HEK293 (cell line): ENCODE measurements around the gene PARD3B.

Experiments used
- CTCF ChIA-PET: fragments of 350-600 bp; formaldehyde crosslinking; extraction: SDS; loops from one replicate; lab custom pipeline; 2021; ENCODE audit warnings: antibody characterized with exemption; lab: Yijun Ruan, JAX
- POLR2A ChIA-PET: fragments of 300-600 bp; formaldehyde crosslinking; extraction: SDS; loops from one replicate; lab custom pipeline; 2020; ENCODE audit warnings: antibody characterized with exemption, inconsistent platforms; lab: Yijun Ruan, JAX
- H3K27ac ChIP-seq: fragments of 200-500 bp; sonication (Bioruptor generic); 2 replicates; pipeline ENCODE4 v1.5.1; 2014; ENCODE audit warnings: low read depth, low read length, control low read depth, inconsistent platforms; ENCODE audit errors: extremely low read depth
- H3K36me3 ChIP-seq, 2 experiments: fragments of 200-500 bp in 1 of 2; sonication (Bioruptor generic) in 1 of 2; 1 replicate in 1 of 2; 2 replicates in 1 of 2; pipeline ENCODE4 v1.5.1; 2014 to 2017; ENCODE audit warnings: inconsistent platforms in 2 of 2, low read length in 2 of 2; ENCODE audit not compliant: control insufficient read depth in 2 of 2, insufficient read depth in 1 of 2
- H3K4me1 ChIP-seq: fragments of 200-500 bp; sonication (Bioruptor generic); 2 replicates; pipeline ENCODE4 v1.5.1; 2014; ENCODE audit warnings: mild to moderate bottlenecking, low read length, inconsistent platforms; ENCODE audit not compliant: control insufficient read depth, insufficient read depth
- H3K4me3 ChIP-seq: 2 replicates; pipeline ENCODE4 v1.5.1; 2011; ENCODE audit warnings: low read depth, mild to moderate bottlenecking, control low read depth, low read length, moderate library complexity
- H3K9me3 ChIP-seq: fragments of 200-500 bp; sonication (Bioruptor generic); 2 replicates; pipeline ENCODE4 v1.5.1; 2014; ENCODE audit warnings: low read depth, low read length, inconsistent platforms; ENCODE audit not compliant: control insufficient read depth, insufficient read depth
- OSR2 ChIP-seq: fragments of 450-650 bp; formaldehyde crosslinking; IDR thresholded peaks from 2 replicates; pipeline ENCODE4 v1.5.1; 2016; ENCODE audit warnings: missing biosample characterization, missing genetic modification characterization
- PRDM10 ChIP-seq: fragments of 450-650 bp; formaldehyde crosslinking; IDR thresholded peaks from 2 replicates; pipeline ENCODE4 v1.5.1; 2016; ENCODE audit warnings: missing biosample characterization, missing genetic modification characterization
- PRDM4 ChIP-seq: fragments of 450-650 bp; formaldehyde crosslinking; IDR thresholded peaks from 2 replicates; pipeline ENCODE4 v1.5.1; 2017; ENCODE audit warnings: missing biosample characterization, missing genetic modification characterization
- SP3 ChIP-seq: fragments of 450-650 bp; formaldehyde crosslinking; IDR thresholded peaks from 2 replicates; pipeline ENCODE4 v1.5.1; 2016; ENCODE audit warnings: missing biosample characterization, missing genetic modification characterization
- YY1 ChIP-seq: fragments of 450-650 bp; formaldehyde crosslinking; IDR thresholded peaks from 2 replicates; pipeline ENCODE4 v1.5.1; 2018; ENCODE audit warnings: missing biosample characterization, missing genetic modification characterization
- ZBTB44 ChIP-seq: fragments of 450-650 bp; IDR thresholded peaks from 2 replicates; pipeline ENCODE4 v1.5.1; 2018; ENCODE audit warnings: missing biosample characterization, mild to moderate bottlenecking, missing genetic modification characterization
- ZEB2 ChIP-seq: fragments of 450-650 bp; formaldehyde crosslinking; IDR thresholded peaks from 2 replicates; pipeline ENCODE4 v1.5.1; 2016; ENCODE audit warnings: missing biosample characterization, missing genetic modification characterization
- ZNF148 ChIP-seq: fragments of 450-650 bp; formaldehyde crosslinking; IDR thresholded peaks from 2 replicates; pipeline ENCODE4 v1.5.0; 2017; ENCODE audit warnings: missing biosample characterization, missing genetic modification characterization, borderline replicate concordance
- ZNF280C ChIP-seq: fragments of 450-650 bp; formaldehyde crosslinking; IDR thresholded peaks from 2 replicates; pipeline ENCODE4 v1.5.1; 2016; ENCODE audit warnings: missing biosample characterization, missing genetic modification characterization
- ZNF350 ChIP-seq: fragments of 450-650 bp; formaldehyde crosslinking; IDR thresholded peaks from 2 replicates; pipeline ENCODE4 v1.5.0; 2017; ENCODE audit warnings: missing biosample characterization, mild to moderate bottlenecking, missing genetic modification characterization
- ZNF37A ChIP-seq: fragments of 450-650 bp; IDR thresholded peaks from 2 replicates; pipeline ENCODE4 v1.5.1; 2018; ENCODE audit warnings: missing biosample characterization, missing genetic modification characterization
- ZNF776 ChIP-seq: fragments of 450-650 bp; formaldehyde crosslinking; IDR thresholded peaks from 2 replicates; pipeline ENCODE4 v1.5.0; 2017; ENCODE audit warnings: missing biosample characterization, missing genetic modification characterization, borderline replicate concordance
- ZNF792 ChIP-seq: fragments of 450-650 bp; formaldehyde crosslinking; IDR thresholded peaks from 2 replicates; pipeline ENCODE4 v1.5.1; 2016; ENCODE audit warnings: missing biosample characterization, missing genetic modification characterization
- TF ChIP-seq, protein P1 (sequence below): fragments of 450-650 bp; formaldehyde crosslinking; IDR thresholded peaks from 2 replicates; pipeline ENCODE4 v1.5.1; 2016; ENCODE audit warnings: missing biosample characterization, missing genetic modification characterization

PARD3B gene

GRCh38 chr2:205473791-205474190, 928.5 kb downstream of the PARD3B start:
- no peak for TF ChIP-seq PRDM4
- TF ChIP-seq ZNF776, result no peak
- TF ChIP-seq ZNF37A (tag by site-specific recombination), result no peak
- TF ChIP-seq OSR2 (tag by site-specific recombination), result no peak
- TF ChIP-seq, protein P1, sequence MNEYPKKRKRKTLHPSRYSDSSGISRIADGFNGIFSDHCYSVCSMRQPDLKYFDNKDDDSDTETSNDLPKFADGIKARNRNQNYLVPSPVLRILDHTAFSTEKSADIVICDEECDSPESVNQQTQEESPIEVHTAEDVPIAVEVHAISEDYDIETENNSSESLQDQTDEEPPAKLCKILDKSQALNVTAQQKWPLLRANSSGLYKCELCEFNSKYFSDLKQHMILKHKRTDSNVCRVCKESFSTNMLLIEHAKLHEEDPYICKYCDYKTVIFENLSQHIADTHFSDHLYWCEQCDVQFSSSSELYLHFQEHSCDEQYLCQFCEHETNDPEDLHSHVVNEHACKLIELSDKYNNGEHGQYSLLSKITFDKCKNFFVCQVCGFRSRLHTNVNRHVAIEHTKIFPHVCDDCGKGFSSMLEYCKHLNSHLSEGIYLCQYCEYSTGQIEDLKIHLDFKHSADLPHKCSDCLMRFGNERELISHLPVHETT (tag by site-specific recombination), result no peak
- TF ChIP-seq ZNF350 (tag by site-specific recombination), result no peak
- TF ChIP-seq ZNF792, result no peak
- TF ChIP-seq ZNF280C, result no peak
- TF ChIP-seq SP3, result no peak
- no peak for TF ChIP-seq ZBTB44 (tag by site-specific recombination)
- TF ChIP-seq ZEB2 (tag by site-specific recombination), result no peak
- TF ChIP-seq ZNF148 (tag by site-specific recombination), result no peak
- no peak for TF ChIP-seq PRDM10 (tag by site-specific recombination)
- no peak for TF ChIP-seq YY1 (tag by site-specific recombination)
- no peaks in the 10 kb centered on the region for H3K36me3 ChIP-seq
- no peak overlapping the region for H3K4me3 ChIP-seq
- ChIA-PET POLR2A (no interaction called here), CTCF (interaction anchor here (0.6 kb wide), 1 partner anchor 124 kb away, joined by 3 read pairs; no protein-coding TSS in a partner anchor)
- H3K4me1 ChIP-seq, result no peaks in the 10 kb centered on the region
- no peak overlapping the region for H3K27ac ChIP-seq
- H3K9me3 ChIP-seq, result no peaks in the 10 kb centered on the region
